Loucy (cell line): Measurements from ENCODE around the gene BICD1.

Source experiments
- H2AFZ ChIP-seq: fragments of 200-600 bp; sonication (generic); 2 replicates; pipeline ENCODE4 v1.6.0; 2016; ENCODE audit warnings: antibody characterized with exemption, mild to moderate bottlenecking, low read length, moderate library complexity
- H3F3A ChIP-seq: fragments of 200-600 bp; 2 replicates; pipeline ENCODE4 v1.6.0; 2016; ENCODE audit warnings: antibody characterized with exemption, low read depth, mild to moderate bottlenecking
- H3K27me3 ChIP-seq: fragments of 200-600 bp; sonication (generic); 2 replicates; pipeline ENCODE4 v1.6.1; 2014; ENCODE audit warnings: low read length, mild to moderate bottlenecking; ENCODE audit not compliant: insufficient read depth, poor library complexity, severe bottlenecking
- H3K36me3 ChIP-seq: fragments of 200-600 bp; sonication (generic); 2 replicates; pipeline ENCODE4 v1.6.1; 2016; ENCODE audit warnings: low read length; ENCODE audit not compliant: insufficient read depth
- H3K4me1 ChIP-seq: fragments of 200-600 bp; sonication (generic); 2 replicates; pipeline ENCODE4 v1.5.1; 2014; ENCODE audit warnings: low read length, mild to moderate bottlenecking; ENCODE audit not compliant: insufficient read depth, poor library complexity, severe bottlenecking
- H3K4me2 ChIP-seq: fragments of 200-600 bp; sonication (generic); 2 replicates; pipeline ENCODE4 v1.6.0; 2014; ENCODE audit warnings: antibody characterized with exemption, low read length, low read depth, mild to moderate bottlenecking; ENCODE audit not compliant: poor library complexity, severe bottlenecking
- H3K4me3 ChIP-seq: fragments of 200-600 bp; sonication (generic); 2 replicates; pipeline ENCODE4 v1.5.1; 2014; ENCODE audit warnings: low read length, mild to moderate bottlenecking, mixed read lengths; ENCODE audit not compliant: poor library complexity, severe bottlenecking
- H3K79me2 ChIP-seq: fragments of 200-600 bp; sonication (generic); 2 replicates; pipeline ENCODE4 v1.6.1; 2014; ENCODE audit warnings: low read length; ENCODE audit not compliant: insufficient read depth
- H3K9ac ChIP-seq: fragments of 200-600 bp; sonication (generic); 2 replicates; pipeline ENCODE4 v1.6.0; 2014; ENCODE audit warnings: mild to moderate bottlenecking, low read depth, low read length, moderate library complexity; ENCODE audit not compliant: poor library complexity, severe bottlenecking
- H3K9me2 ChIP-seq: fragments of 200-600 bp; sonication (generic); replicated peaks from 2 replicates; pipeline ENCODE4 v1.6.1; 2016; ENCODE audit warnings: low read depth, low read length, mixed read lengths
- H3K9me3 ChIP-seq: fragments of 200-600 bp; sonication (generic); 2 replicates; pipeline ENCODE4 v1.6.1; 2014; ENCODE audit warnings: mild to moderate bottlenecking, antibody characterized with exemption, low read length, low read depth; ENCODE audit not compliant: insufficient read depth
- H4K20me1 ChIP-seq: fragments of 200-600 bp; sonication (generic); 2 replicates; pipeline ENCODE4 v1.6.0; 2014; ENCODE audit warnings: antibody characterized with exemption, low read length, mild to moderate bottlenecking; ENCODE audit not compliant: insufficient read depth, poor library complexity, severe bottlenecking
- EZH2phosphoT487 ChIP-seq: fragments of 200-600 bp; IDR thresholded peaks from 2 replicates; pipeline ENCODE4 v1.6.1; 2018; ENCODE audit warnings: antibody characterized with exemption, mild to moderate bottlenecking, moderate library complexity, borderline replicate concordance
- TF ChIP-seq, protein P1 (sequence below): fragments of 200-600 bp; sonication (generic); conservative IDR thresholded peaks from 2 replicates; pipeline ENCODE4 v1.5.1; 2014; ENCODE audit warnings: mild to moderate bottlenecking, antibody characterized with exemption, low read length

Gene BICD1

DNA sequence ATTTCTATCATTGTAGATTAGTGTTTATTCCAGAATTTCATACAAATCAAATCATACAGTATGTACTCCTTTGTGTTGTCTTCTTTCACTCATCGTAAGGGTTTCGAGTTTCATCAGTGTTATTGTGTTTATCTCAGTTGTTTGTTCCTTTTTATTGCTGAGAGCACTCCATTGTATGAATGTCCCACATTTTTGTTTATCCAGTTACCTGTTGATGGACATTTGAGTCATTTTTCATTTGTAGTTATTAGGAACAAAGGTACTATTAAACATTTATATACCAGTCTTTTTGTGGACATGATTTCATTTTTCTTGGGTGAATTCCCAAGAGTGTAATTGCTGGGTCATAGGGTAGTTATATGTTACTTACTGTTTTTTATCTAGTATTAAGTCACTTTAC, 70.0 kb downstream of the BICD1 start:
- peaks cover 2% of the 10 kb centered on the region for H3K4me1 ChIP-seq
- no peak overlapping the region for H3K9ac ChIP-seq
- H3K4me3 ChIP-seq: no peak overlapping the region
- no peaks in the 10 kb centered on the region for H3K79me2 ChIP-seq
- no peaks in the 10 kb centered on the region for H4K20me1 ChIP-seq
- H3K9me3 ChIP-seq: no peaks in the 10 kb centered on the region
- no peaks in the 10 kb centered on the region for H3F3A ChIP-seq
- H2AFZ ChIP-seq: no peak overlapping the region
- no peak for TF ChIP-seq EZH2phosphoT487
- TF ChIP-seq, protein P1, sequence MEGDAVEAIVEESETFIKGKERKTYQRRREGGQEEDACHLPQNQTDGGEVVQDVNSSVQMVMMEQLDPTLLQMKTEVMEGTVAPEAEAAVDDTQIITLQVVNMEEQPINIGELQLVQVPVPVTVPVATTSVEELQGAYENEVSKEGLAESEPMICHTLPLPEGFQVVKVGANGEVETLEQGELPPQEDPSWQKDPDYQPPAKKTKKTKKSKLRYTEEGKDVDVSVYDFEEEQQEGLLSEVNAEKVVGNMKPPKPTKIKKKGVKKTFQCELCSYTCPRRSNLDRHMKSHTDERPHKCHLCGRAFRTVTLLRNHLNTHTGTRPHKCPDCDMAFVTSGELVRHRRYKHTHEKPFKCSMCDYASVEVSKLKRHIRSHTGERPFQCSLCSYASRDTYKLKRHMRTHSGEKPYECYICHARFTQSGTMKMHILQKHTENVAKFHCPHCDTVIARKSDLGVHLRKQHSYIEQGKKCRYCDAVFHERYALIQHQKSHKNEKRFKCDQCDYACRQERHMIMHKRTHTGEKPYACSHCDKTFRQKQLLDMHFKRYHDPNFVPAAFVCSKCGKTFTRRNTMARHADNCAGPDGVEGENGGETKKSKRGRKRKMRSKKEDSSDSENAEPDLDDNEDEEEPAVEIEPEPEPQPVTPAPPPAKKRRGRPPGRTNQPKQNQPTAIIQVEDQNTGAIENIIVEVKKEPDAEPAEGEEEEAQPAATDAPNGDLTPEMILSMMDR: no peak
- no peaks in the 10 kb centered on the region for H3K27me3 ChIP-seq
- no peaks in the 10 kb centered on the region for H3K9me2 ChIP-seq
- no peak overlapping the region for H3K4me2 ChIP-seq
- H3K36me3 ChIP-seq: no peaks in the 10 kb centered on the region

DNA sequence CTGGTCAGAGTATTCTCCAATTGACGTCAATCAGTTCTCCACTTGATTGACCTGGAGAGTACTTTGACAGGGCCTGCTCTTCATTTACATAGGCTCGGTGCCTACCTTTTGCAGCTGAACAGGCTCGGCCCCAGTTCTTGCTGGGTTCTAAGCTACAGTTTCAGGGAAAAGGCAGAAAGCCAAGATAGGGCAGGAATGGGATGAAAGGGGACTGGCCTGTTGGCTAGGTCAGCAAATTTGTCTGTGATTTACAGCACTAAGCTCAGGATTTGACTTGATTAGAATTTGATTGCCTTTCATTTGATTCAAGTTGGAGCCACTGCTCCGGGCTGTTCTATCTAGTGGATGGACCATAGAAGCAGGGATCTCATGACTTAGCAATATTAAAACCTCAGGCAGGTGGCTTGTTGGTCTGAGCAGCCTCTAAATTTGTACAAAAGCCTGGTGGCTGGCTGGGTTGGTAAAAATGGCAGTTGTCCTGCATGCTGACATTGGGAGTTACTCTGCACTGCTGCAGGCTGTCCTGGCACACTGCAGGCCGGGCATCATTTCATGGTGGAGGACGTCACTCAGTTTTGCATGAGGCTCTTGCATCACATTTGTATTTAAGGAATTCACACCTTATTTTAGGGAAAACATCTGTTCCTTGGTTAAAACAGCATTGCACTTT, 71.8 kb downstream of the BICD1 start:
- TF ChIP-seq, protein P1: no peak
- TF ChIP-seq EZH2phosphoT487: no peak
- Histone ChIP-seq H3K4me2 (no peak overlapping the region), H3K9ac (no peak overlapping the region), H3K27me3 (no peaks in the 10 kb centered on the region), H2AFZ (no peak overlapping the region), H3K9me3 (no peaks in the 10 kb centered on the region), H3K4me3 (no peak overlapping the region), H4K20me1 (no peaks in the 10 kb centered on the region), H3K4me1 (peaks cover 7% of the 10 kb centered on the region), H3K79me2 (no peaks in the 10 kb centered on the region), H3K36me3 (no peaks in the 10 kb centered on the region), H3F3A (no peaks in the 10 kb centered on the region), H3K9me2 (no peaks in the 10 kb centered on the region)

DNA sequence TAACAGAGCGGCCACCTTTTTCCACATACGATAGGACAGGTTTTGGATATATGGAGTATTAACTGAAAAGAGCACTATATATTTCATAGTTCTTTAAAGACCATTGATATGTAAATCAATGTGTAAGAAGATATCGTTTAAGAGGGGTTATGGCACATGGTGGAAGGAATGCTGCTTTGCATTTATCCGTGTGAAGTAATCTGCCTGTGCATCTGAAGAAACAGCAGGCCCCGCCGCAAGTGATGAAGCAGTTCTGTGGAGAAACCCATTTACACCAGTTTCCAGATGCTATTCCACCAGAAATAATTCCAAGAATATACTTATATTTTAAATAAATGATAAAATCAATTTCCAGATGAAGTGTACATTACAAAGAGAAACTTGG, 72.4 kb downstream of the BICD1 start:
- H3K9me2 ChIP-seq: no peaks in the 10 kb centered on the region
- no peak overlapping the region for H2AFZ ChIP-seq
- peaks cover 7% of the 10 kb centered on the region for H3K4me1 ChIP-seq
- no peak overlapping the region for H3K9ac ChIP-seq
- H3K27me3 ChIP-seq: no peaks in the 10 kb centered on the region
- H3K36me3 ChIP-seq: no peaks in the 10 kb centered on the region
- no peak overlapping the region for H3K4me2 ChIP-seq
- no peaks in the 10 kb centered on the region for H3K9me3 ChIP-seq
- no peaks in the 10 kb centered on the region for H3F3A ChIP-seq
- TF ChIP-seq, protein P1: no peak
- no peak for TF ChIP-seq EZH2phosphoT487
- no peak overlapping the region for H3K4me3 ChIP-seq
- H3K79me2 ChIP-seq: no peaks in the 10 kb centered on the region
- no peaks in the 10 kb centered on the region for H4K20me1 ChIP-seq
